ENCODE measurements around the gene NDC80.
A peak's percentile ranks its signal among the peaks of the same experiment; 100 is the strongest.
"Not testable (repeated sequence)": the region's sequence is repeated elsewhere in the genome, so short reads cannot be mapped to it uniquely, and the experiment has no call there.

The NDC80 gene

DNA sequence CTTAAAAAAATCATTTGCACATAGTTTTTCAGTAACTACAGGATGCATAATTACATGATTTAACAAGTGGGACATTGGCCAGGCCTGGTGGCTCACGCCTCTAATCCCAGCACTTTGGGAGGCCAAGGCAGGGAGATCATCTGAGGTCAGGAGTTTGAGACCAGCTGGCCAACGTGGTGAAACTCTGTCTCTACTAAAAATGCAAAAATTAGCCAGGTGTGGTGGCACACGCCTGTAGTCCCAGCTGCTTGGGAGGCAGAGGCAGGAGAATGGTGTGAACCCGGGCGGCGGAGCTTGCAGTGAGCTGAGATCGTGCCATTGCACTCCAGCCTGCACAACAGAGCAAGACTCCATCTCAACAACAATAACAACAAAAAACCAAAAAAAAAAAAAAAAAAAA is 90.9 kb downstream of the NDC80 start:
- peaks cover 82% of the 10 kb centered on the region for H3K36me3 Mint-ChIP-seq
- peaks cover 70% of the 10 kb centered on the region for H3K4me1 Mint-ChIP-seq
- H3K9me3 Mint-ChIP-seq; ATAC-seq; H3K27ac Mint-ChIP-seq; DNase-seq (ENCODE audit: low spot score in 2 of 2): not testable (repeated sequence)
- H3K4me3 Mint-ChIP-seq, result peak overlapping the region; percentile 34

DNA sequence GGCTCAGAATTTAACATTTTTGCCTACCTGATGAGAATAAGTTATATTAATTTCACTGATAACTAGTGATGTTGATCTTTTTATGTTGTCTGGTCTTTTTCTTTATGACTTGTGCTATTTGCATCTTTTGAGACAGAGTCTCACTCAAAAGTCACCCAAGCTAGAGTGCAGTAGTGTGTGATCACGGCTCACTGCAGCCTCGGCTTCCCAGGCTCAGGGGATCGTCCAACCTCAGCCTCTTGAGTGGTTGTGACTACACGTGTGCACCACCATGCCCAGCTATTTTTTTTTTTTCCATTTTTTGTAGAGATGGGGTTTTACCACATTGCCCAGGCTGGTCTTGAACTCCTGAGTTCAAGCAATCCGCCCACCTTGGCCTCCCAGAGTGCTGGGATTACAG is 91.6 kb downstream of the NDC80 start:
- ATAC-seq (peak; percentile 60), DNase-seq (ENCODE audit: low spot score in 2 of 2) (no peak)
- Mint-ChIP-seq H3K4me3 (peak overlapping the region; percentile 34), H3K4me1 (peaks cover 70% of the 10 kb centered on the region), H3K27ac (peak overlapping the region; percentile 68), H3K36me3 (peaks cover 86% of the 10 kb centered on the region), H3K9me3 (no peaks in the 10 kb centered on the region)
